GM19463 (cell line): Measurements from ENCODE around the gene ZNF618.

ENCODE experiments used
- ATAC-seq: cut with Tn5 transposase; IDR thresholded peaks from one replicate; pipeline ENCODE4 v1.9.1; 2021; ENCODE audit warnings: mild to moderate bottlenecking, moderate library complexity; ENCODE audit not compliant: unreplicated experiment

Gene ZNF618

DNA sequence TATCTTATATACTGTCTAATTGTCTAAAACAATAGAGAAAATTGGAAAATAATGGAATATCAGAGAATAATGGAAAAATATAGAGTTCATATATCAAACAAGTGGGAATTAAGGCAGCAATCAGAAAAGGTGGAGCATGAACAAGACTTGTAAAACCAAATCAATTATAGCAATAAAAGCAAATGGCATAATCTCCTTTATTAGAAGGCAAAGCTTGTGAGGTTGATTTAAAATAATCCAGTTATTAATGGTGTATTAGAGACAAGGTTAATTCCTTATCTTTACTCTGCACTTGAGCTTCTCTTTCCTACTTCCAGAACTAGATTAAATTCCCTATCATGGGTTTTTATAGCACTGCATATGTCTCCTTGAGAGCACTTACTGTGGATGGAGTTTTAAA lies 137.9 kb downstream of the ZNF618 start:
- ATAC-seq = no peak

DNA sequence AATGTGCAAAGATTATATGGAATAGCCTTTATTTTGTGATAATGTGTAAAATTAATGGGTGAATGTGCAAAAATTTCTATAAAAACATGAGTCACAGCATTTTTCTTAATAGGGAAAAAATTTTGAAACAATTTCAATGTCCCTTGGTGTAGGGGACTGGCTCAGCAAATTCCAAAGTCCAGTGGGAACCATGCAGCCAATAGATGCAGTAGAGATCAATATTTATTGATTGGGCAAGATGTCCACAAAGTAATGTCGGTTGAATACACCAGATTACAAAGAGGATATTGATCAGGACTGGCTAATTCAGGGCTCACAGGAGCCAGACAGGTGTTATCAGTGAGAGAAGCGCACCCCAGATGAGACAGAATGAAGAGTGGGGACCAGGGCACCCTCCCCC lies 139.5 kb downstream of the ZNF618 start:
- ATAC-seq = no peak

DNA sequence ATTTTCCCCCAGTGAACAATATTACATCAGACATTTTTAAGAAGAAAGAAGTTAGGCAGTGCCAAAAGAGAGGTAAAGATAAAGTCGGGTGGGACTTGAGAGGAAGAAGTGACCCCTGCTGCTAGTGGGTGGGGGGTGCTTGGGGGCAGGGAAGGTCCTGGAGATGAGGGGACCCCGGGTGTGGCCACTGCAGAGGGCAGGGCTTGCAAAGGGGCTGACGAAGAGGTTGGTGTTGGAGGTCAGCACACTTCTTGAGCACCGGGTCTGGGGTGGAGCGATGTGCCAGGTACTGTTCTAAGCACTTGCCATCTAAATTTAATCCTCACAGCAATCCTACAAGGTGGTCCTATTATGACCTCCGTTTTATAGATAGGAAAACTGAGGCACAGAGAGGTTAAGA lies 140.0 kb downstream of the ZNF618 start:
- ATAC-seq = no peak

DNA sequence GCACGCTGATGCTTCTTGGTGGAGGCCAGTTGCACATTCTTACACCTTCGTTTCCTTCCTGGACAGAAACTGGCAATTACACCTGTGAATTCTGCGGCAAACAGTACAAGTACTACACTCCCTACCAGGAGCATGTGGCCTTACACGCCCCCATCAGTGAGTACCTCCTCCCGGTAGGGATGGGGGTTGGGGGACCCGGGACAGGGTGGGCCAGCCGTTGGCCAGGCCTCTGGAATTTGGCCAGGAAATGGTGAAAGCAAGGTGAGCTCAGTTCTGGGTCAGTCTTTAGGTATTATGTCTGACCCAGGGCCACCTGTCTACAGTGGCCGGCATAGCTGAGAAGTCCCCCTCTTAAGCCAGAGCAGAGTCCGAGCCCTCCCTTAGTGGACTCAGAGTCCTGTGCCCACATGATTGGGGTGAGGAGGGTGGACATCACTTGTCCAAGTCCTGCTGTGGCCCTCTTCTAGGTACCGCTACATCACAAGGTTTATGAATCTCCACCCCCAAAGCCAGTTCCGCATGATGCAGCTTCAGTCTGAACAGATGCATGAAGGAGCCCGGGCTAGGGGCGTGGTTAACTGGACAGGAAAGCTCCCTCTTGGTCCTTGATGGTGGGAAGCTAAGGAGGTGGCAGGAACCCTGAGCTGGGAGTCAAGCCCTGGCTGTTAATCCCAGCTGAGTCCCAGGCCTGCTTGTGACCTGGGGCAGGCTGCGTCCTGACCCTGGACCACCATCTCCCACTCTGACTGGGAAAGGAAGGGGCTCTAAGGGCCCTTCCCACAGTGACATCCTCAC lies 140.7 kb downstream of the ZNF618 start:
- ATAC-seq = no peak

DNA sequence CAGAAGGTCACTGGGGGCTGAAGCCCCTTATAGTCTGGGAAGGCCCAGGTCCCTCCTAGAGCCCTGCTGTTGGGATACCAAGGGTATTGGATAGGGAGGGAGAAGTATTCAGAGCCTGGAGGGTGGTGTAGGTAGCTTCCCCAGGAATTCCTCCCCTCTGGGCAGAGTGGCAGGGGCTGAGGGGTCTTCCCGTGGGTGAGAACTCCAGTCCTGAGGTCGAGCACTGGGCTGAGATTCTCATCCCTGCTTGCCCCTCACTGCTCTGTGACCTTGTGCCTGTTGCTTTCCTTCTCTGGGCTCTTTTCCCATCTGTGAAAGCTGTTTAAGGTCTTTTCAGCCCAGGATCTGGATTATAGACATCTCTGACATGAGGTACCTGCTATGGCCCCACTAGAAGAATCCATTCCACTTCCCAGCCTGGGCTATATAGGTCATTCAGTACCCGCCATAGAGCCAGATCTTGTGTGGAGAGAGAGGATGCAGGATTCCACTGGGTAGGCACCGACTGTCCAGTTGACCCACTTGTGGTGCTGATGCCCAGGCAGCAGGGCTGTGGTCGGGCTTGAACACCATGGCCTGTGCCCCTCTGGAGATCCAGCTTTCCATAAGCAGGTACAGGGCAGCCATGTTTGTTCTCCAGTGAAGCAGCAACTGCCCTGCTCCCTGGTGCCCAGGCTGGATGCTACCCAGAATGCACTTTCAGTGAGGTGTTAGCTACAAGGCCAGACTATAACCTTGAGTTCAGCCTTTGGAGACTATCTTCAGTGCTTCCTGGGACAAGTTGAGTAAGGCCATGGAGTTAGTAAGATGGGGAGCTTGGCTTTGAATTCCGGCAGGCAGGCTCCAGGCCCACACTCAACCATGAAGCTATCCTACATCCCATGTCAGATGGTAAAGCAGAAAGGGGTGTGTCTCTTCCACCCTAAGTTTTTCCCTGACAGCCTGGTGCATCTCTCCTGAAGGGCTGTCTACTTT lies 141.9 kb downstream of the ZNF618 start:
- ATAC-seq = no peak

DNA sequence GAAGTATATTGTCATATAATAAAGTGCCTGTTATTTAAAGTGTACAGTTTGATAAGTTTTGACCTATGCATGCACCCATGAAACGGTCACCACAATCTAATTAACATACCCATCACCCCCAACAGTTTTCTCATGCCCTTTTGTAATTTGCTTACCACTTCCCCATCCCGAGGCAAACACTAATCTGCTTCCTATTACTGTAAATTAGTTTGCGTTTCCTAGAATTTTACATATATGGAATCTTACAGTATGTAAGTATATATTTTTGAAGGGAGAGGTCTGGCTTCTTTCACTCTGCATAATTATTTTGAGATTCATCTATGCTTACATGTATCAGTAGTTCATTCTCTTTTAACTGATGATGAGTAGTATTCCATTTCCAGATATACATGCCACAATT lies 145.5 kb downstream of the ZNF618 start:
- ATAC-seq = no peak

DNA sequence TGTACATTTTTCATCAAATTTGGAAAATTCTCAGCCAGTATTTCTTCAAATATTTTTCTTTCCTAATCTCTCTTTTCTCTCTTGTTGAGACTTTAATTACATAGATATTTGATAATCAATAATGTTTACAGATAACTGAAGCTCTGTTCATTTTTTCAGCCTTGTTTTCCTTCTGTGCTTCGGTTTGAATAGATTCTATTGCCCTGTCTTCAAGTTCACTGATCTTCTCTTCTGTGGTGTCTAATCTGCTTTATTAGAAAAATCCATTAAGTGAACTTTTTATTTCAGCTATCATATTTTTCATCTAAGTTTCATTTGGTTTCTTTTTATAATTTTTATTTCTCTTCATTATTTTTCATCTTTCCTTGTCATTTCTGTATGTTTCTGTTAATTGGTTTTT lies 147.9 kb downstream of the ZNF618 start:
- ATAC-seq = no peak

DNA sequence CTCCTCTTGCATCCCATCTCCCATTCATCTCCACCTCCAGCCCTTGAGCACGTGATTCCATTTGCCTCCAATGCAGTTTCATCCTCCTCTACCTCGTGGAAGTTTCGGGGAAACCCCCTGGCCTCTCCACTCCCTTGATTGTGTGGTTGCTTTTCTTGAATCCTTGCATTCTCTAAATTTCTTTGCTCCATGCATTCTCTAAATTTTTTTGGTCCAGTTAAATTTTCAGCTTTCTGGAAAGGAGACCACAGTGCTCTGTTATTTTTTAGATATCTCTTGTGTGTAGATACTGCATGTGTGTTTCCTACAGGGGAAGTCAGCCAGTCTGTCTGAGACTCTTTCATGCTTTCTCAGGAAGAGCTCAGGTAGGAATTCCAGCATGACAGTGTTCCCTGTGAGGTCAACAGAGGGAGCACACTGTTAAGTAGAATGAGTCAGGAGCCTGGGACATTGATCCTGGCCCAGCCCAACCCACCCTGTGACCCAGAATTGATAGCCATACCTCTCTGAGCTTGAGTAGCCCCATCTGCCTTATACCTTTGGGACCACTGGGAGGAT lies 149.2 kb downstream of the ZNF618 start:
- no peak for ATAC-seq

DNA sequence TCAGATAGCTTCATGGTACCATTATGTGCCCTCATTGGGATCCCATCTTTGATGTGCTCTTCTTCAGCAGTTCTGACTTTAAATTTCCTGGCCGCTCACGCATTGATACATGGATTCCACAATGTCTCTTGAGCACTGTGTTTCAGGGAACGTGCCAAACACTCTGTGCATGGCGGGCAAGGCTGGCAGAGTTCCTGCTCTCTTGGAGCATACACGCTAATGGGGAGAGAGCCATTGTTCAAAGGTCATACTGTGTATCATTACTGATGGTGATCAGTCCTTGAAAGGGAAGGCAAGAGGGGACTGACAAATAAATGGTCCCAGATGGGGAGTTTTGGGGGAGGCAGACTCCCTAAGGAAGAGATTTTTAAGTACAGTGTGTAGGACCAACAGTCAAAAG lies 149.7 kb downstream of the ZNF618 start:
- ATAC-seq = no peak

DNA sequence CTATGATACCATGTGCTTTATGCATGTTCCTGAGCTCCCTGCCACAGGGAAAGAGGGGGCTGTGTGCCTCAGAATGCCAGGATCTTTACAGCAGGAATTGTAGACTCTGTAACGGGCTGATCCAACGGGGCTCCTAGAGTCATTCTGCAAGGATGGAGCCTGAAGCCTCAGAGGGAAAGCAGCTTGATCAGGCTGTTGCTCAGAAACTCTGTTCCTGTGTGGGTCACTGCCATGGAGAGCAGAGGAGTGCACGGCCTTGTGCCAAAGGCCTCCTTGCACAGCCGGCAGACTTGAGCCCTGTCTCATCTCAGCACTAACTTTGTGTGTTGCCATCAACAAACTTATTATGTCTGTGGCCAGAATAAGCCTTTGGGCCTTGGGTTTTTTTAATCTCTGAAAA lies 150.2 kb downstream of the ZNF618 start:
- no peak for ATAC-seq

DNA sequence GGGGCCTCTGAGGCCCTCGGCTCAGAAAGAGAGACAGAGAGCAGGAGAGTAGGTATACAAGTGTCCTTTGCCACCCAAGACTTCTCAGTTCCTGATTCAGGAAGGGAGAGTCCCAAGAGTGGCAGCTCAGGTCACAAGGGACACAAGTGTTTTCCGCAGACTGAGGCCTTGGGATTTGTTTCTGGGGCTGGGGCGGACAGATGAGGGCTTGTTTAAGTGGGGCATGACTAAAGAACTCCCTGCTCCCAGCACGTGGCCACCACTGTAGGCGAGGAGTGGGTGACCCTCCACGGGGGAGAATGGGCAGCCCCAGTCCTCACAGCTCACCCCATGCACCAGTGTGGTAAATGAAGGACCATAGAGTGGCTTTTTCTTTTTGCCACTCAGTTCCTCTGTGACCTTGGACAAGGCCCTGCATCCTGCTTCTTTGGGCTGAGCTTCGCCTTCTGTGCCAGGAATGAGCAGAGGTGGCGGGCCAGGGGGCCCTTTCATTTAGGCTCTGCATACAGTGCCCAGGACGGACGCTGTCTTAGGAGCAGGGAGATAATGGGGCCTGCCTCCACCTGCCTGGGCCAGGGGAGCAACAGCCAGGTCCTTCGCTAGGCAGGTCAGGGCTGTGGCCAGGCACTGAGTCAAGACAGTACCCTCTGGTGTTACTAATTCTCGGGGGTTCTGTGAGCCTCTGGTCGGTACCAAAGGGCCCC lies 151.2 kb downstream of the ZNF618 start:
- no peak for ATAC-seq

DNA sequence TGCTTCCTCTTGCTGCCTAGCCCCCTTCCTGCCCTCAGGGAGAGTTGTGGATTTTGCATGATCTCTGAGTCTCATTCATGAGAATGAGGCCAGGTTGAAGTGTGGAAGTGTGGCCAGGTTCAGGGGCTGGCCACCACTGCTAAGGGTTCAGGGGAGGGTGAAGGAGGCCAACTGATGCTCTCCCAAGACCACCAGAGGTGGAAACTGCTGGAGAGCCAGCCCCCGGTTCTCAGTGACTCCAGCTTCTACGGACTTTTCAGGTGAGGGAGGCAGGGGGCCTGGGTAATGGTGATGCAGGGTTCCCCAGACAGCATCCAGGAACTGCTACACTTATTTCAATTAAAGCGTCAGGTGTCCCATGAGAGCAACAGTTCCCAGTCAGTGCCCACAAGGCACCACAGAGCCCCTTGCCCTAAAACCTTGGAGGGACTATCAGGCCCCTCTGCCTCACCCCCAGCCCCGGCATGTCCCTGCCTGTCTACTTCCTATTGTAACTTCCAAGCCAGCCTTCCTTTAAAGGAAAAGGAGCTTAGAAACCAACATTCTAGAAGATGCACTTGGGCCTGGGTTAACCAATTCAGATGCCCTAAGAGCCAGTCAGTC lies 151.9 kb downstream of the ZNF618 start:
- no peak for ATAC-seq

DNA sequence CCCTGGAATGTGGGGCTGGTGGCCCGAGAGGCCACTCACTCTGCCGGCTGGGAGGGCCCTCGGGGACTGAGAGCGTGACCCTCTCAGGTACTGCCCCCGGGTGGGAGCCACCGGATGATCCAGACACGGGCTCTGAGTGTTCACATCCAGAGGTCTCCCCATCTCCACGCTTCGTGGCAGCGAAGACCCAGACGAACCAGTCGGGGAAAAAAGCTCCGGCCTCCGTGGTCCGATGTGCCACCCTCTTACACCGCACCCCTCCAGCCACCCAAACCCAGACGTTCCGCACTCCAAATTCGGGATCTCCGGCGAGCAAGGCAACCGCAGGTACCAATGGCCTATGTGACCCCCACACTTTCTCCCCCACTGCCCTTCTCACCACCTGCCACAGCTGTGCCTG lies 152.5 kb downstream of the ZNF618 start:
- ATAC-seq = no peak

DNA sequence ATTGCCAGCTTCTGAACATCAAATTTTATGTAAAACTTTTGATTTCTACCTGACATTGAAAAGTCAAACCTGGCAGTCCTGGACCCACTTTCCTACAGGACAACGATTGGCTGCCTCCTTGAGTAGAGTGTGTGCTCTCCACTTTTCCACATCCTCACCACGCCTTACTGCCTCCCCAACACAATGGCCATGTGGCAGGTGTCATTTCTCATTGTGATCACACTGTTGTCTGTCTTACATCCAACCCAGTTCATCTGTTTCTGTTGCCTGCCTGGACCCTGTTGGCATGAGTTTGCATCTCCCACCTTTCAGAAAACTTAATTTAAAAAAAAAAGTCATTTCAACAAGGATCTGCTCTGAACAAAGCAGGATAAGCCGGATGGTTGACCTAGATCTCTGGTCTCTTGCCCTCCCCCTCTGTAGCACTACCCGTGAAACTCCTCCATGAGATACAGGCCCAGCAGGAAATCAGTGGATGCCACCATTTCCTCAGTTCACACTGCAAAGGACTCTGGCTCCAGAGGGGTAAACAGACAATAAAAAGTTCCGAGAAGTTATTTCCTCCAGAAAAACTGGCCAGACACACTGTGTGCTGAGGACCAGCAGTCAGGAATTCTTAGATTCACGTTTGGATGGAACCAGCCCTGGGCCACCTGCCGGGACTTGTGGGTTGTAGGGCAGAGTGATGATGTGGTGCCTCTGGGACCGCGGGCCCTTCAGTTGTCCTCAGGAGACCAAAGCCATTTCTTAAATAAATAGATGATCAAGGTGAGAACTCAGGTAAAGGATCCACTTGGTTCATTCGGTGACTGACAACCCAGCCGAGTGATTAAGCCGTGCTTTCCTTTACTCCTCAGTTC lies 153.4 kb downstream of the ZNF618 start:
- ATAC-seq = no peak

DNA sequence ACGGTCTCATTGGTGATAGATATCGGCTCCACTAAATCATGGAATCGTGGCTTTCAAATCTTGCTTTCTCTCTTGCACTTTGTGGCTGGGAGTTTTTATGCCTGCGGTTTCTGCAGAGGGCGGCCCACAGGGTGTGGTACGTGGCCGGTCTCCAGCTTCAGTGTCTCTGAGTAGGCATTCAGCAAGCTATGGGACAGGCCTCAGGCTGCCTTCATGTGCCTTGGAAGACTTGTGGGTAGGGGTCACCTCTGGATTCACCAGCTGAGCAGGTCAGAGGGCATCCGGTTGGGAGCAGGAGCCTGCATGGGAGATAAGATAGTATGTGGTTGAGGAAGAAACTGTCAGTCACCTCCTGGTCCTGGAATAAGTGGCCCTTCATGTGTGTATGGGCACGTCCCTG lies 154.3 kb downstream of the ZNF618 start:
- no peak for ATAC-seq

DNA sequence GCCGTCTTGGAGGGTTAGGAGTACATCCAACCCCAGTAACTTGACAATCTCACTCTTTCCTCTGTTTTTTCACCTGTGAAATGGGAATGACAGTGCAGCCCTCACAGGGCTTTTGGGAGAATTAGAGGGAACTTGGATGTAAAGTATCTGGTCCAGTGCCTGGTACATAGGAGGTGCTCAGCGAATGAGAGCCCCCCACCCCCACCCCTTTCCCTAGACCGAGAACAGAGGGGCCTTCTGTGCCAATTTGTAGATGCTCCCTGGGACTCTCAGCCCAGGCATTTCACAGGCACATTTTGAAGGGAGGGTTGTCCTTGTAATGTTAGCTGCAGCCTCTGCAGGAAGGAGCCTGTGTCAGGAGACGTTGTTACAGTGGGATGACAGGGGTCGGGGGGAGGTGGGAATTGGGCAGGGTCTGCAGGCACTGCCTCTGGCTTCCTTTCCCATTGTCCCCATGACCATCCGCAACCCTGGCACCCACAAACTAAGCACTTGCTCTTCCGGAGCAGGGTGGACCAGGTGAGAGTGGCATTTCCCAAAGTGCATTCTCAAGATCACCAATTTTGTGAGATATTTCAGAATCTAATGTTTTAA lies 155.0 kb downstream of the ZNF618 start:
- ATAC-seq = no peak

DNA sequence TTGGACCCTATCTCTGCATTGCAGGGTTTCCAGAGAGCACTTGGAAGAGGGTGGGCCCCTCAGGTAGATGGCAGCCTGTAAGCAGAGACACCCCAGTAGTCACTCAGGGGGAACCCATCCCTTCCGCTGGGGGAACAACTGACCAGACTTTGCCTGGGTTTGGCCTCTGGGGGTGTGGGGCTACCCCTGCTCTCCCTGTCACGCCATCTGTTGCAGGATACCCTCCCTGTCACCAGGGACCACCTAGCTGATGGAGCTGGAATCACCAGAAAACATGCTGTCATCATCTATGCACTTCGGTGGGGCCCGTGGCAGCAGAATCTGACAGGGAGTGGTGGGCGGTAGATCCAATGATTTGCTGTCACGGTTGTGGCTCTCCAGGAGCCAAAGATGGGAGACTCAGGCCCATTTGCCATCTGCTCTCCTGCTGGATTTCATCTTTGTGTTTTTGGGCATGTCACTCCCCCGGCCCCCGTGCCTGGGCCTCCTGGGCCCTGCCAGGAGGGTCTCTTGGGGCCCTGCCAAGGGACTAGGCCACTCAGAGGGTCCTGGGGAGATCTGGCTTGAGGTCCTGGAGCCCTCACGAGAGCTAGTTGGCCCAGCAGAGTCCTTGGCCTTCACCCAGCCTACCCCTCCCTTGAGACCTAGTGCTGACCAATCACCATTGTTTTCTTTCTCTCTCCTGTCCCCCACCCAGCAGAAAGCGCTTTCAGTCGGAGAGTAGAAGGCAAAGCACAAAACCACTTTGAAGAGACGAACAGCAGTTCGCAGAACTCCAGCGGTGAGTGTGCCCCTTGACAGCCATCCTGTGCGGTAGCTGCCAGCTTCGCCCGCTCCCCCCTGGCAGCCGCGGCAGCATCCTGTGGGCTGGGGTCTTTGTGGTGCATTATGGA lies 156.1 kb downstream of the ZNF618 start:
- ATAC-seq = no peak

DNA sequence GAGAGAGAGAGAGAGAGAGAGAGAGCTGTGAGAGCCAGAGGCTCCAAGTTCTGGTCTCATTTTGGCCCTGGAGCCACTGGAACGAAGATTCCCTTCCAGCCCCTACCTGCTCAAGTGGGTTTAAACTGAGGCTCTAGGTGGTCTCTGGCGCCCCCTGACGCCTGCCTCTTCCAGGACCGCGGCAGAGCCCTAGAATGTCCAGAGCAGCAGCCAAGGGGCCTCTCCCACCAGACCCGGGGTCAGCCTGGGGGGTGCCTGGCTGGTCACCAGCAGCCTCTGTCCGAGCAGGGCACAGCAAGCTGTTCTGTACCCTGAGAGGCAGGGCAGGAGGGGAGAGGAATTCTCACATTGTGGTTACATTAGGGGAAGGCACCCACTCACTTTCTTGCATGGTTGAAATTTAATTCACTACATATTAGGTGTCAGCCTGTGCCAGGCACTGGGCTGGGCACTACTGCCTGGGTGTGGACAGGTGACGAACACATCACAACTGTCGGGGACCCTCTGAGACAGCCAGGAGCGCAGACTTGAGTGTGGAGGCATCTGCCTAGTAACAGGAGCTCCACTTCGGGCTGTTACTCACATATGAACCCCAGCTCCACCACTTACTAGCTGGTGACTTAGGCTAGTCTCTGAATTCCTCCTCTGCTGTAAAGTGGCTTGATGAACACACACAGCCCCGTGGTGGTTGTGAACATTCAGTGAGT lies 157.4 kb downstream of the ZNF618 start:
- no peak for ATAC-seq
